ENCODE measurements around the gene ACO2. TPM values are rescaled to one million over a fixed set of nuclear protein-coding genes. Genes with fewer than 3 reads are reported as not detected.
A peak's percentile ranks its signal among the peaks of the same experiment; 100 is the strongest.

ACO2 gene
- total RNA-seq, 6 experiments from 2014 or later: 72.3 to 87.4 (median 78.7) TPM

GRCh38 chr22:41500303-41500702, 31.4 kb downstream of the ACO2 start:
- TF ChIP-seq CTCF (IDR thresholded peaks at IDR 0.05): no peak; the same call in 1 of the 2 replicates
- no peak for DNase-seq
- Mint-ChIP-seq H3K36me3 (ENCODE audit: low read depth) (no peaks in the 10 kb centered on the region; the same call in 1 of the 2 replicates), H3K27ac (no peak overlapping the region; the same call in 1 of the 2 replicates), H3K4me1 (ENCODE audit: low read depth) (peaks cover 7% of the 10 kb centered on the region), H3K4me3 (no peak overlapping the region), H3K9me3 (no peaks in the 10 kb centered on the region), H3K27me3 (ENCODE audit: insufficient read depth) (no peaks in the 10 kb centered on the region; the same call in 1 of the 2 replicates)

GRCh38 chr22:41501209-41501608, 32.3 kb downstream of the ACO2 start:
- TF ChIP-seq CTCF (IDR thresholded peaks at IDR 0.05): peak; percentile 52; the same call in 1 of the 2 replicates
- Mint-ChIP-seq H3K27me3 (ENCODE audit: insufficient read depth) (no peaks in the 10 kb centered on the region; the same call in 1 of the 2 replicates), H3K9me3 (no peaks in the 10 kb centered on the region), H3K27ac (no peak overlapping the region), H3K36me3 (ENCODE audit: low read depth) (no peaks in the 10 kb centered on the region; the same call in 1 of the 2 replicates), H3K4me1 (ENCODE audit: low read depth) (peaks cover 7% of the 10 kb centered on the region), H3K4me3 (no peak overlapping the region)
- no peak for DNase-seq

DNA sequence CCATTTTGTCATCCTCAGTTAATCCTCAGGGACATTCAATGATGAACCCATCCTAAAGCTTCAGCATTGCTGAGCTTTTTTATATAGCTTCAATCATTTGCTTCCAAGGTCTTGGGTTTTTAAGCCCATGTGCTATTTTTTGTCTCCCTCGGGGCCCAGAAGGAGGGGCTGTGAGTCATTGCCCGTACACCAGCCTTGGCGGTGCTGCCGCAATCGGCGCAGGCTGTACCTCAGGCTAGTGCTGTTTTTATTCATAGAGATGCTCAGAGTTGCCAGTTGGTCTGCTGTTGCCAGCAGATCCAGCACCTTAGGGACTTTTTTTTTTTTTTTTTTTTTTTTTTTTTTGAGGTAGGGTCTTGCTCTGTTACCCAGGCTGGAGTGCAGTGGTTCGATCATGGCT, 35.5 kb downstream of the ACO2 start:
- TF ChIP-seq CTCF (IDR thresholded peaks at IDR 0.05): no peak
- Mint-ChIP-seq H3K27me3 (ENCODE audit: insufficient read depth) (no peaks in the 10 kb centered on the region; the same call in 1 of the 2 replicates), H3K9me3 (no peaks in the 10 kb centered on the region), H3K36me3 (ENCODE audit: low read depth) (no peaks in the 10 kb centered on the region; the same call in 1 of the 2 replicates), H3K4me3 (no peak overlapping the region), H3K4me1 (ENCODE audit: low read depth) (no peaks in the 10 kb centered on the region), H3K27ac (no peak overlapping the region)
- DNase-seq: no peak

- Mint-ChIP-seq H3K36me3 (ENCODE audit: low read depth) (no peaks in the 10 kb centered on the region; the same call in 1 of the 2 replicates), H3K27me3 (ENCODE audit: insufficient read depth) (no peaks in the 10 kb centered on the region; the same call in 1 of the 2 replicates), H3K9me3 (no peaks in the 10 kb centered on the region), H3K4me3 (no peak overlapping the region), H3K27ac (no peak overlapping the region), H3K4me1 (ENCODE audit: low read depth) (no peaks in the 10 kb centered on the region)
- no peak for DNase-seq
- no peak for TF ChIP-seq CTCF (IDR thresholded peaks at IDR 0.05)
These were observed 35.9 kb downstream of the ACO2 start for GRCh38 chr22:41504816-41505215.

DNA sequence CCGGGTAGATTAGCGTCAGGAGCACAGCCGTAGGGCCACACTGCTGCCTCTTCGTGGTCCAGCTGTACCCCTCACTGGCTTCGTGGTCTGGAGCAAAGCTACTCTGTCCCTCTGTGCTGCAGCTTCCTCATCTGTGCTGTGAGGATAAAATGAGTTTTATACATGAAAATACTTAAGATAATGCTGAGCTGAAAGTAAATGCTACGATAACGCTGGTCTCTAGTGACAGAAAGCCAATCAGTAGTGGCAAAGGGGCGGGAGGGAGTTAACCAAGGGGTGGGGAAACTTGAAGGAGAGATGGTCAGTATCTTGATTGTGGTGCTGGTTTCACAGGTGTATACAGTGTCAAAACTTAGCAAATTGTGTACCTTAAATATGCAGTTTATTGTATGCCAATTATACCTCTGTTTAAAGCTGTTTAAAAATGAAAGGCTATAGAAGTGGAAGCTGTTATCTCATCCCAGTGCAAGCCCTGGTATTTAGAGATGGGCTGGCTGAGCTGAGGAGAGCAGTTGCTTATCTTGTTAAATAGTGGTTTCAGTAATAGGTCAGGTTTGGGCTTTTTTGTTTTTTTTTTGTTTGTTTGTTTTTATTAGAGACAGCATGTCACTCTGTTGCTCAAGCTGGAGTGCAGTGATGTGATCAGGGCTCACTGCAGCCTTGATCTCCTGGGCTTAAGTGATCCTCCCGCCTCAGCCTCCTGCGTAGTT, 36.7 kb downstream of the ACO2 start:
- Mint-ChIP-seq H3K27me3 (ENCODE audit: insufficient read depth) (no peaks in the 10 kb centered on the region; the same call in 1 of the 2 replicates), H3K4me1 (ENCODE audit: low read depth) (no peaks in the 10 kb centered on the region), H3K9me3 (no peaks in the 10 kb centered on the region), H3K27ac (no peak overlapping the region), H3K36me3 (ENCODE audit: low read depth) (no peaks in the 10 kb centered on the region; the same call in 1 of the 2 replicates), H3K4me3 (no peak overlapping the region)
- TF ChIP-seq CTCF (IDR thresholded peaks at IDR 0.05): no peak
- DNase-seq: no peak

All from HFFc6 (cell line).